ENCODE results near the gene TEKT4.
"Not testable (repeated sequence)": the region's sequence is repeated elsewhere in the genome, so short reads cannot be mapped to it uniquely, and the experiment has no call there.

Gene TEKT4

DNA sequence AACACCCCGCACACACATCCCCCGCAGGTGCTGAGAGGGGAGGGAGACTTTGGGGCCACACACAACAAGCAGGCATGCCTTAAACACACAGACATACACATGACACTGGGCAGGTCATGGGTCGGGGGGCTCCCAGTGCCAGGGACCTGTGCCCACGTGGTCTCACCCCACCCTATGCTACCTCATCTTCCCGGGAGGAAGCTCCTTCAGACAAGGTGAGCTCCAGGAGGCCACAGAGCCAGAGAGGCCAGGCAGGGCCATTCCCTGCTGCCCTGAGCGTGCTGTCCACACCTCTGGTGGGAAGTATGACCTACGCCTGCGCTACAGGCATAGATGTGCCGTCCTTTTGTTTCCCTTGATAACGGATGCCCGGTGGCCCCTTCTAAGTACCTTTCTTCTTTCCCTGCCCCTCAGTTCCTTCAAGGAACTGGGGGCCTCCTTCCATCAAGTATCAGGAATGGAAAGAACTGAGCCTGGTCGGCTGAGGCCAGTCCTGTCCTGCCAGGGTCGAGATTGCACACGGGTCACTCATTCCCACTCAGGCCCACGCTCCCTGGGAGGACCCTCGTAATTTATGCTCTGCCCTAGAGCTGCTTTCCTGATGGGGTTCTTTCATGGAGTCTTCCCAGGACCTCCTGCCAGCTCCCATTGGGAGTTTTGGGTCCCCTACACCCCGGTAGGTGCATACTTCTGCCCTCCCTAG is 4.7 kb downstream of the TEKT4 start:
- no peak for DNase-seq

GRCh38 chr2:94876523-94876863 is 5.3 kb downstream of the TEKT4 start:
- DNase-seq = no peak

- no peak for DNase-seq
These were observed 5.9 kb downstream of the TEKT4 start for GRCh38 chr2:94877129-94877528.

DNA sequence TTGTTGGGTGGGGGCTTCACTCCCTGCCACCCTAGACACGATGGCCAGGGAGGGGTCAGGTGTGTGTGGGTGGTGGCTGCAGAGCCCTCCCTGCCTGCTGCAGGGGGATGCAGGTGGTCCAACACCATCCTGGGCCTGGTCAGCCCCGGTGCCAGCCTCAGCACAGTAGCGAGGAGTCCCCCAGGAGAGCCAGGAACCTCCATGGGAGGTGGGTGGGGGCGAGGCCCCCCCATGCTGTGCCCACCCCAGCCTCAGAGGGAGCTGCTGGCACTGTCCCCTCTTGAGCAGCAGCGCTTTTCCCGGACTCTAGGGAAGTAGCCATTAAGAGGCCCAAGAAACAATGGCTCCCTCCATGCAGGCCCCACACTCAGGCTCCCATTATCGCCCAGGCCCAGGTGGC is 7.3 kb downstream of the TEKT4 start:
- DNase-seq = not testable (repeated sequence)

GRCh38 chr2:94879314-94879981 is 8.2 kb downstream of the TEKT4 start:
- DNase-seq = no peak

DNA sequence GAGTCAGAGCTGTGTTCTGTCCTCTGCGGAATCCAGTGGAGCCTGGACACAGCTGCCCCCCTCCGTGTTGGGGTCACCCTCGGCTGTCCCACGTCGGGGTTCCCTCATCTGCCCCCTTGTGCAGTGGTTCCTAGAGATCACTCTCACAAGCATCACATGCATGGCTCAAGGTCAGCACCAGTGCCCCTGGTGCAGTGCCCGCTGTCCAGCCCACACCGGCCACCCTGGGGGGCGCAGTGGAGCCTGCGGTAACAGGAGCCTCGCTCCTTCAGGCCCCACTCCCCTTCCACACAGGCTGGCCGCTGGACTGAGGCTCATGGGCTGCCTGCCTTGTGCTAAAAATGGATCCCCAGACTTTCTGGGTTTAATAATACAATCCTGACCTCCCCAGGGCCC is 8.8 kb downstream of the TEKT4 start:
- DNase-seq = no peak

DNA sequence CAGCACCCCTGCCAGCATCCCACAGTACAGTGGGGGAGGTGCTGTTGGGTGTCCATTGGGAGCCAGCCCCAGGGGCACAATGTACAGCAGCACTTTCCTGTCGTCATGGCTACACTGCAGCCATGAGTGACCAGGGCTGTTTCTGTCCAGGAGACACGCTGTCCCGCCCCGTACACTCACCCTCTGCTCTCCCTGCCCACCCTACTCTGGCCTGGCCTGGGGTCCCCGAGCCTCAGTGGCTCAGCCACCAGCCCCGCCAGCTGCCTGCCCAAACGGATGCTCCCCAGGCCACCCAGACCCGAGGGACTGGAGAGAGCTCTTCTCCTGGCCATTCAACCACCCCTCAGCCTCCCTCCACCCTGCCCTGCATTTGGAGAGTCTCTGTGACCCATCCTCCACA is 9.3 kb downstream of the TEKT4 start:
- no peak for DNase-seq

GRCh38 chr2:94881070-94881469 is 9.8 kb downstream of the TEKT4 start:
- no peak for DNase-seq

- DNase-seq = no peak
These were observed 19.0 kb downstream of the TEKT4 start for GRCh38 chr2:94890234-94890633.

DNA sequence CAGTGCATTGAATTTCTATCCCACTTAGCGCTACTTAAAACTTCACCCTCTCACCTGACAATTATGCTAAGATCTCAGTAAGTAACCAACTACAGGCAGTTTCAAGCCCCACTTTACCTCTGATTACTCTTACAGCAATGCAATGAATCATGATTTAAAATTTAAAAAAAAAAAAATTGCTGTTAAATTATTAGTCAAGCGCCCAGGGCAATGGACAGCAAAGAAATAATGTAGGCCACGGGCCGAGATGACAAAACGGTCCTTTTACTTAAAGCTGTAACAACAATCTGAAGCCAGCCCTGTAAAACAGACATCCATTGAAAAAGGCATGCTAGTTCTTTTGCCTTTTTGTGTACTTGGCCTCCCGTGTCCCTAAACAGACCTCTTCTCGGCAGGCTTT is 24.0 kb downstream of the TEKT4 start:
- DNase-seq = not testable (repeated sequence)

DNA sequence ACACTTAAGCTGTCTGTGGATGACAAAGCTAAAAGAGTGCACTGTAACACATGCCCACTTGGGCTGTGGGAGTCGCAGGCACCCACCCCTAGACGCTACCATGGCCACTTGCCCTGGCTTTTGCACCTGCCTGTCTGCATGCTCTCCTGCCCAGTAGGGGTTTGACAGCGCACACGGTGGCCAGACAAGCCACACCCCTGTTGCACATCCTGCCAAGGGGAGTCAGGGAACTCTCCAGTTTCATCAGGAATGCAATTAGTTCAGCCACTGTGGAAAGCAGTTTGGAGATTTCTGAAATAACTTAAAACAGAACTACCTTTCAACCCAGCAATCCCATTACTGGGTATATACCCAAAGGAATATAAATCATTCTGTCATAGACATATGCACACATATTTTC is 35.7 kb downstream of the TEKT4 start:
- not testable (repeated sequence) for DNase-seq

GRCh38 chr2:94923196-94923595 is 52.0 kb downstream of the TEKT4 start:
- no peak for DNase-seq

DNA sequence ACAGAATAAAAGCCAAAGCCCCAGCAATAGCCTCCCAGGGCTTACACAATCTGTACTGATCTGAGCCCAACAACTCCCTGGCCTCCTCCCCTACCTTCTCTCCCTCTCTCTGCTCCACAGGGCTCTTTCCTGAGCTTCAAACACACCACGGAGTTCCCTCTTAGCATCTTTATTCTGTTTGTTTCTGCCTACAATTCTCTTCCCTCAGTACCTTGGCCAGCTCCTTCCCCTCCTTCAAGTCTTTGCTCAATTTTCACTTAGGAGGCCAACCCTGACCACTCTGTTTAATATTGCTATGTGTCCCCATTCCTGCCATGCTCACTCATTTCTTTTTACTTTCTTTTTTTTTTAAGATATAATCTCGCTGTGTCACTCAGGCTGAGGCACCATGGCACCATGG is 53.8 kb downstream of the TEKT4 start:
- DNase-seq = not testable (repeated sequence)
